ENCODE data around the gene MACROH2A2. TPM values are rescaled to one million over a fixed set of nuclear protein-coding genes. Genes with fewer than 3 reads are reported as not detected.
"Not testable (repeated sequence)": the region's sequence is repeated elsewhere in the genome, so short reads cannot be mapped to it uniquely, and the experiment has no call there.

Gene MACROH2A2
- total and polyA plus RNA-seq, 5 donors from 2014 or later, result 2.4 to 4.1 (median 3.3) TPM

- H3K36me3 ChIP-seq (ENCODE audit: control insufficient read depth, insufficient read depth, low read length), result peaks cover 35% of the 10 kb centered on the region
- no peaks in the 10 kb centered on the region for H3K27me3 Mint-ChIP-seq
- no peak for DNase-seq
- no peak for ATAC-seq (ENCODE audit: low read depth in 2 of 2)
- H3K4me1 ChIP-seq (ENCODE audit: control insufficient read depth, insufficient read depth, low read length, poor library complexity, severe bottlenecking), result peaks cover 21% of the 10 kb centered on the region
- no peaks in the 10 kb centered on the region for H3K27me3 ChIP-seq (ENCODE audit: control insufficient read depth, insufficient read depth, low read length)
- no peak overlapping the region for H3K27ac Mint-ChIP-seq
- no peak overlapping the region for H3K4me3 ChIP-seq (ENCODE audit: low read depth, low read length)
- peaks cover 27% of the 10 kb centered on the region for H3K36me3 Mint-ChIP-seq
- no peak overlapping the region for H3K4me3 Mint-ChIP-seq
- peaks cover 6 to 35% (median 27%) of the 10 kb centered on the region in 4 donors for H3K4me1 Mint-ChIP-seq
- H3K9me3 Mint-ChIP-seq, result no peaks in the 10 kb centered on the region
- no peaks in the 10 kb centered on the region for H3K9me3 ChIP-seq (ENCODE audit: control insufficient read depth in 2 of 2, low read length in 2 of 2)
- H3K27ac ChIP-seq (ENCODE audit: insufficient read depth, low read length, poor library complexity, severe bottlenecking), result no peak overlapping the region
These were observed 95.9 kb downstream of the MACROH2A2 start for GRCh38 chr10:70148516-70148915.

GRCh38 chr10:70155255-70155838 is 102.7 kb downstream of the MACROH2A2 start:
- no peaks in the 10 kb centered on the region for H3K9me3 Mint-ChIP-seq
- DNase-seq (no peak), ATAC-seq (ENCODE audit: low read depth in 2 of 2) (no peak)
- no peaks in the 10 kb centered on the region for H3K27me3 Mint-ChIP-seq
- Histone ChIP-seq H3K4me1 (ENCODE audit: control insufficient read depth, insufficient read depth, low read length, poor library complexity, severe bottlenecking) (no peaks in the 10 kb centered on the region), H3K9me3 (ENCODE audit: control insufficient read depth in 2 of 2, low read length in 2 of 2) (no peaks in the 10 kb centered on the region), H3K36me3 (ENCODE audit: control insufficient read depth, insufficient read depth, low read length) (peaks cover 91% of the 10 kb centered on the region), H3K4me3 (ENCODE audit: low read depth, low read length) (no peak overlapping the region), H3K27ac (ENCODE audit: insufficient read depth, low read length, poor library complexity, severe bottlenecking) (no peak overlapping the region), H3K27me3 (ENCODE audit: control insufficient read depth, insufficient read depth, low read length) (no peaks in the 10 kb centered on the region)
- peaks cover 59% of the 10 kb centered on the region for H3K36me3 Mint-ChIP-seq
- no peak overlapping the region for H3K4me3 Mint-ChIP-seq
- peak overlapping the region in 2 of 3 donors; percentile 39 to 77 for H3K27ac Mint-ChIP-seq
- peaks cover 15 to 41% (median 30%) of the 10 kb centered on the region in 4 donors for H3K4me1 Mint-ChIP-seq

GRCh38 chr10:70158113-70158512 is 105.5 kb downstream of the MACROH2A2 start:
- H3K4me3 Mint-ChIP-seq, result no peak overlapping the region
- no peaks in the 10 kb centered on the region for H3K9me3 ChIP-seq (ENCODE audit: control insufficient read depth in 2 of 2, low read length in 2 of 2)
- H3K9me3 Mint-ChIP-seq, result no peaks in the 10 kb centered on the region
- peaks cover 75% of the 10 kb centered on the region for H3K36me3 ChIP-seq (ENCODE audit: control insufficient read depth, insufficient read depth, low read length)
- no peak overlapping the region for H3K4me3 ChIP-seq (ENCODE audit: low read depth, low read length)
- ATAC-seq (ENCODE audit: low read depth in 2 of 2) (no peak), DNase-seq (no peak)
- no peaks in the 10 kb centered on the region for H3K27me3 ChIP-seq (ENCODE audit: control insufficient read depth, insufficient read depth, low read length)
- peaks cover 21% of the 10 kb centered on the region for H3K4me1 ChIP-seq (ENCODE audit: control insufficient read depth, insufficient read depth, low read length, poor library complexity, severe bottlenecking)
- no peak overlapping the region for H3K27ac ChIP-seq (ENCODE audit: insufficient read depth, low read length, poor library complexity, severe bottlenecking)
- peaks cover 52% of the 10 kb centered on the region for H3K36me3 Mint-ChIP-seq
- H3K4me1 Mint-ChIP-seq, result peaks cover 43 to 49% (median 48%) of the 10 kb centered on the region in 4 donors
- H3K27ac Mint-ChIP-seq, result no peak overlapping the region
- H3K27me3 Mint-ChIP-seq, result no peaks in the 10 kb centered on the region

GRCh38 chr10:70159366-70159765 is 106.7 kb downstream of the MACROH2A2 start:
- H3K4me1 ChIP-seq (ENCODE audit: control insufficient read depth, insufficient read depth, low read length, poor library complexity, severe bottlenecking), result peaks cover 33% of the 10 kb centered on the region
- H3K27me3 ChIP-seq (ENCODE audit: control insufficient read depth, insufficient read depth, low read length); H3K27me3 Mint-ChIP-seq; H3K27ac Mint-ChIP-seq; H3K9me3 Mint-ChIP-seq; H3K27ac ChIP-seq (ENCODE audit: insufficient read depth, low read length, poor library complexity, severe bottlenecking); ATAC-seq (ENCODE audit: low read depth in 2 of 2); H3K4me3 Mint-ChIP-seq; H3K9me3 ChIP-seq (ENCODE audit: control insufficient read depth in 2 of 2, low read length in 2 of 2); DNase-seq; H3K4me3 ChIP-seq (ENCODE audit: low read depth, low read length): not testable (repeated sequence)
- peaks cover 55 to 60% (median 56%) of the 10 kb centered on the region in 4 donors for H3K4me1 Mint-ChIP-seq
- H3K36me3 Mint-ChIP-seq, result peaks cover 49% of the 10 kb centered on the region
- peaks cover 67% of the 10 kb centered on the region for H3K36me3 ChIP-seq (ENCODE audit: control insufficient read depth, insufficient read depth, low read length)

GRCh38 chr10:70160798-70161197 is 108.2 kb downstream of the MACROH2A2 start:
- Mint-ChIP-seq H3K9me3 (no peaks in the 10 kb centered on the region), H3K36me3 (peaks cover 45% of the 10 kb centered on the region), H3K27ac (peak overlapping the region in 2 of 3 donors; percentile 37 to 52), H3K4me1 (peaks cover 53 to 64% (median 56%) of the 10 kb centered on the region in 4 donors), H3K27me3 (no peaks in the 10 kb centered on the region), H3K4me3 (peak overlapping the region in 1 of 4 donors; percentile 38)
- DNase-seq (no peak), ATAC-seq (ENCODE audit: low read depth in 2 of 2) (no peak)
- no peak overlapping the region for H3K4me3 ChIP-seq (ENCODE audit: low read depth, low read length)
- peaks cover 33% of the 10 kb centered on the region for H3K4me1 ChIP-seq (ENCODE audit: control insufficient read depth, insufficient read depth, low read length, poor library complexity, severe bottlenecking)
- H3K36me3 ChIP-seq (ENCODE audit: control insufficient read depth, insufficient read depth, low read length), result peaks cover 61% of the 10 kb centered on the region
- H3K9me3 ChIP-seq (ENCODE audit: control insufficient read depth in 2 of 2, low read length in 2 of 2), result no peaks in the 10 kb centered on the region
- H3K27ac ChIP-seq (ENCODE audit: insufficient read depth, low read length, poor library complexity, severe bottlenecking), result no peak overlapping the region
- no peaks in the 10 kb centered on the region for H3K27me3 ChIP-seq (ENCODE audit: control insufficient read depth, insufficient read depth, low read length)

Other genes with a start within 250 kb of the MACROH2A2 start
- gene AIFM2, start 80.0 kb downstream of the MACROH2A2 start, total RNA-seq, result 5.5 TPM
- 1 to 10 TPM; 2.0 to 2.4 (median 2.2) TPM for gene AIFM2, start 80.0 kb downstream of the MACROH2A2 start, polyA plus RNA-seq
- 15.2 TPM for gene TYSND1, start 93.9 kb downstream of the MACROH2A2 start, total RNA-seq
- 10 to 100 TPM; 15.0 to 28.1 (median 20.3) TPM for gene TYSND1, start 93.9 kb downstream of the MACROH2A2 start, polyA plus RNA-seq
- gene SAR1A, start 117.7 kb downstream of the MACROH2A2 start, total RNA-seq, result 108 TPM
- 10 to 100 TPM; 14.5 to 46.4 (median 31.1) TPM for gene SAR1A, start 117.7 kb downstream of the MACROH2A2 start, polyA plus RNA-seq
- gene PPA1, start 180.6 kb downstream of the MACROH2A2 start, total RNA-seq, result 54.3 TPM
- 100 to 1,000 TPM; 142 to 232 (median 167) TPM for gene PPA1, start 180.6 kb downstream of the MACROH2A2 start, polyA plus RNA-seq
- gene NPFFR1, start 231.2 kb downstream of the MACROH2A2 start, total RNA-seq, result not detected
- gene NPFFR1, start 231.2 kb downstream of the MACROH2A2 start, polyA plus RNA-seq, result not detected